H1 (cell line): ENCODE results near the gene GMPR2. TPM values are rescaled to one million over a fixed set of nuclear protein-coding genes. Genes with fewer than 3 reads are reported as not detected.
A peak's percentile ranks its signal among the peaks of the same experiment; 100 is the strongest.

Experiments
- BCL11A ChIP-seq, 2 experiments: IDR thresholded peaks; one replicate each; pipeline ENCODE4 v1.6.1; 2011; ENCODE audit warnings: low read depth in 2 of 2, low read length in 2 of 2, mild to moderate bottlenecking in 2 of 2
- CEBPB ChIP-seq: IDR thresholded peaks from 2 replicates; pipeline ENCODE4 v1.6.1; 2012; ENCODE audit warnings: low read depth, low read length
- CHD2 ChIP-seq: IDR thresholded peaks from 2 replicates; pipeline ENCODE4 v1.6.1; 2012; ENCODE audit warnings: low read length, improper control_type of control experiment
- CREB1 ChIP-seq: IDR thresholded peaks from 2 replicates; pipeline ENCODE4 v1.6.1; 2012; ENCODE audit warnings: inconsistent platforms
- CTBP2 ChIP-seq: IDR thresholded peaks from 2 replicates; pipeline ENCODE4 v1.7.0; 2011; ENCODE audit warnings: borderline replicate concordance, mild to moderate bottlenecking, moderate library complexity, mixed read lengths, low read length; ENCODE audit not compliant: insufficient read depth, insufficient read length
- E2F6 ChIP-seq: IDR thresholded peaks from 2 replicates; pipeline ENCODE4 v1.6.1; 2012; ENCODE audit warnings: inconsistent platforms
- EZH2 ChIP-seq: fragments of 200-600 bp; sonication (generic); IDR thresholded peaks from 2 replicates; pipeline ENCODE4 v1.7.1; 2012; ENCODE audit warnings: low read depth, mild to moderate bottlenecking, moderate library complexity, low read length, inconsistent platforms; ENCODE audit not compliant: severe bottlenecking
- FOSL1 ChIP-seq: IDR thresholded peaks from 2 replicates; pipeline ENCODE4 v1.6.1; 2011; ENCODE audit warnings: mild to moderate bottlenecking, low read depth, low read length, moderate library complexity; ENCODE audit not compliant: insufficient read depth
- GTF2F1 ChIP-seq: IDR thresholded peaks from 2 replicates; pipeline ENCODE4 v1.6.1; 2012; ENCODE audit warnings: low read depth, low read length, improper control_type of control experiment, borderline replicate concordance
- HDAC2 ChIP-seq, 2 experiments: fragments of 300-600 bp in 1 of 2; sonication (generic) in 1 of 2; IDR thresholded peaks; 2 replicates each; pipeline ENCODE4 v1.6.1; 2011 to 2012; ENCODE audit warnings: low read depth in 2 of 2, low read length in 2 of 2, mild to moderate bottlenecking in 2 of 2, moderate library complexity in 2 of 2, borderline replicate concordance in 1 of 2, inconsistent platforms in 1 of 2
- JUND ChIP-seq: IDR thresholded peaks from 2 replicates; pipeline ENCODE4 v1.6.1; 2011; ENCODE audit warnings: mild to moderate bottlenecking, improper control_type of control experiment, low read length
- KDM1A ChIP-seq: fragments of 200-600, 300-600 bp; sonication (generic); IDR thresholded peaks from 2 replicates; pipeline ENCODE4 v1.7.1; 2016; ENCODE audit warnings: mild to moderate bottlenecking, low read length, borderline replicate concordance
- KDM5A ChIP-seq: fragments of 200-600 bp; IDR thresholded peaks from 2 replicates; pipeline ENCODE4 v1.7.1; 2012; ENCODE audit warnings: mild to moderate bottlenecking, low read length, inconsistent platforms, mixed read lengths
- POLR2A ChIP-seq, 2 experiments: IDR thresholded peaks; 1 replicate in 1 of 2; 2 replicates in 1 of 2; pipeline ENCODE4 v1.6.1; 2011; ENCODE audit warnings: low read depth in 2 of 2, low read length in 2 of 2, mild to moderate bottlenecking in 2 of 2; ENCODE audit errors: control extremely low read depth in 1 of 2
- POLR2AphosphoS5 ChIP-seq: IDR thresholded peaks from 2 replicates; pipeline ENCODE4 v1.6.1; 2011; ENCODE audit warnings: low read depth, low read length
- POU5F1 ChIP-seq: IDR thresholded peaks from 2 replicates; pipeline ENCODE4 v1.6.1; 2011; ENCODE audit warnings: low read depth, mild to moderate bottlenecking, low read length, moderate library complexity
- RAD21 ChIP-seq, 2 experiments: IDR thresholded peaks in 1 of 2; conservative IDR thresholded peaks in 1 of 2; 2 replicates each; pipeline ENCODE4 v1.6.1; 2011; ENCODE audit warnings: low read depth in 2 of 2, low read length in 2 of 2, improper control_type of control experiment in 1 of 2, inconsistent platforms in 1 of 2, mild to moderate bottlenecking in 1 of 2, moderate library complexity in 1 of 2
- RFX5 ChIP-seq: IDR thresholded peaks from 2 replicates; pipeline ENCODE4 v1.6.1; 2011; ENCODE audit warnings: low read depth, low read length, improper control_type of control experiment, borderline replicate concordance
- SIRT6 ChIP-seq: IDR thresholded peaks from one replicate; pipeline ENCODE4 v1.7.1; 2012; ENCODE audit warnings: low read length, inconsistent platforms
- SIX5 ChIP-seq: IDR thresholded peaks from 2 replicates; pipeline ENCODE4 v1.6.1; 2011; ENCODE audit warnings: mild to moderate bottlenecking, low read depth, low read length
- SP2 ChIP-seq: IDR thresholded peaks from 2 replicates; pipeline ENCODE4 v1.6.1; 2012; ENCODE audit warnings: mild to moderate bottlenecking, low read length, inconsistent platforms
- TAF1 ChIP-seq: IDR thresholded peaks from 2 replicates; pipeline ENCODE4 v1.6.1; 2011; ENCODE audit warnings: mild to moderate bottlenecking, low read depth, low read length
- USF2 ChIP-seq: IDR thresholded peaks from 2 replicates; pipeline ENCODE4 v1.6.1; 2011; ENCODE audit warnings: low read length, improper control_type of control experiment
- polyA plus RNA-seq, 7 experiments: library from polyadenylated mRNA; depleted of rRNA in 3 of 7; stranded (reverse) in 5 of 7; unstranded in 2 of 7; fragments of >200 nt in 5 of 7; fragments of 200-250 nt in 2 of 7; gene quantifications; 1 replicate in 5 of 7; 2 replicates in 1 of 7; 4 replicates in 1 of 7; pipeline versions ENCODE4 v1.2.1 to v1.2.3, GENCODE V29; 2011 to 2013; ENCODE audit warnings: missing spikeins in 2 of 7, mixed read lengths in 2 of 7
- total RNA-seq: library from RNA; stranded (reverse); fragmentation: NEBNext Ultra II Directional; extraction: Animal tissue kit (Norgen Biotek cat#: 25700); gene quantifications from 2 replicates; pipeline ENCODE4 v1.2.1, GENCODE V29; 2021

Gene GMPR2
- total and polyA plus RNA-seq, 2 of the 8 experiments (the other 6 are each of a cell fraction or from before 2014, with no cell fraction given), result 61.6 to 85.3 TPM

DNA sequence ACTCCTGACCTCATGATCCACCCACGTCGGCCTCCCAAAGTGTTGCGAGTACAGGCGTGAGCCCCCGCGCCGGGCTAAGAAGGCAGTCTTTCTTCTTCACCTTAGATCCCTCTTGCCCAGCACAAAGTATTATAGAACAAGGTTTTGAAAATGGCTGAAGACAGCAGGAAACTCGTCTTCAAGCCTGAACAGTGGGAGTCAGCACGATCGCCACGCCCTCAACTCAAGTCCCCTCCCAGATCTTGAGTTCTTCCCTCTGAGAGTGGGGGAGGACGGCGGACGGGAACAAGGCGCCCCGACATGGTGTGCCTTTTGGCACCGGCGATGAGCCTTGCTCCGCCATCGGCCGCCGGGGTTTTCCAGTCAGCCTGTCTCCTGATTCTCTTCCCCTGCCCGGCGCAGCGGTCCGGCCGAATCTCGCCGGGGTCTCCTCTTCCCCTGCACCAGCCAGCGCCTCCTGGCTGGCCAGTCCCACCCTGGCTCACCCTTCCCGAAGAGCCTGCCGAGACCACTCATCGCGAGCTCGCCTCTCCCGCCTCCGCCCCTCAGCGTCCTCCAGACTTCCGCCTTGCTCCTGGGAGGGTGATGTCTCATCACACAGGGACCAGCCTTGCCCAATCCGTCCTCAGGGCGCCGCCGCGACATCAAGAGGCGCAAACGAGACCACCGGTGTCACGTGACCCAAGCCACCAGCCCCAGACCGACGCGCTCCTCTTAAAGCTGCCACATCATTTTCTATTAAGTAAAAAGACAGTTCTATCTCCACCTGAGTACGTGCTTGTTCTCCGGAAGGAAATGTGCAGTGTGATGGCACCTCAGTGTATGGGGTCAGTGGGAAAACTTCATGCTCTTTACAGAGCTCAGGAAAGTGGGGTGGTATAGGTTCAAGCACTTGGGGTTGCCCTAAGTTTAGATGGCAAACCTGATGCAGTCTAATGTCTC lies 19.5 kb upstream of the GMPR2 start, which contains the start of gene CHMP4A (continued):
- TF ChIP-seq USF2 (peak; percentile 97), EZH2 (no peak), KDM5A (peak; percentile 84), POU5F1 (no peak), RAD21 (IDR thresholded peaks at IDR 0.05 in 1 of 2, conservative IDR thresholded peaks at IDR 0.05 in 1 of 2; ENCODE audit: low read depth in 2 of 2, low read length in 2 of 2) (no peak; a peak in 1 of 4 replicates), CTBP2 (no peak), CREB1 (peak; percentile 99), SIX5 (no peak), JUND (no peak), CEBPB (peak; percentile 63; the same call in 1 of the 2 replicates), SP2 (no peak), RFX5 (no peak), CHD2 (peak; percentile 88), TAF1 (peak; percentile 94), POLR2A (IDR thresholded peaks at IDR 0.05; ENCODE audit: control extremely low read depth in 1 of 2, low read depth in 2 of 2, low read length in 2 of 2) (peak; percentile 98), KDM1A (no peak), GTF2F1 (peak; percentile 80; the same call in 1 of the 2 replicates), HDAC2 (IDR thresholded peaks at IDR 0.05; ENCODE audit: borderline replicate concordance in 1 of 2, low read depth in 2 of 2, low read length in 2 of 2) (no peak), E2F6 (peak; percentile 66), FOSL1 (no peak), SIRT6 (no peak), BCL11A (IDR thresholded peaks at IDR 0.05; ENCODE audit: low read depth in 2 of 2, low read length in 2 of 2) (no peak), POLR2AphosphoS5 (peak; percentile 95)
